NCI-H526 (cell line): ENCODE results near the gene FASTK.
"Not testable (repeated sequence)": the region's sequence is repeated elsewhere in the genome, so short reads cannot be mapped to it uniquely, and the experiment has no call there.

Experiments
- DNase-seq, 2 experiments: peaks; one replicate each; lab custom pipeline; 2025; lab: John Stamatoyannopoulos, UW

FASTK gene

DNA sequence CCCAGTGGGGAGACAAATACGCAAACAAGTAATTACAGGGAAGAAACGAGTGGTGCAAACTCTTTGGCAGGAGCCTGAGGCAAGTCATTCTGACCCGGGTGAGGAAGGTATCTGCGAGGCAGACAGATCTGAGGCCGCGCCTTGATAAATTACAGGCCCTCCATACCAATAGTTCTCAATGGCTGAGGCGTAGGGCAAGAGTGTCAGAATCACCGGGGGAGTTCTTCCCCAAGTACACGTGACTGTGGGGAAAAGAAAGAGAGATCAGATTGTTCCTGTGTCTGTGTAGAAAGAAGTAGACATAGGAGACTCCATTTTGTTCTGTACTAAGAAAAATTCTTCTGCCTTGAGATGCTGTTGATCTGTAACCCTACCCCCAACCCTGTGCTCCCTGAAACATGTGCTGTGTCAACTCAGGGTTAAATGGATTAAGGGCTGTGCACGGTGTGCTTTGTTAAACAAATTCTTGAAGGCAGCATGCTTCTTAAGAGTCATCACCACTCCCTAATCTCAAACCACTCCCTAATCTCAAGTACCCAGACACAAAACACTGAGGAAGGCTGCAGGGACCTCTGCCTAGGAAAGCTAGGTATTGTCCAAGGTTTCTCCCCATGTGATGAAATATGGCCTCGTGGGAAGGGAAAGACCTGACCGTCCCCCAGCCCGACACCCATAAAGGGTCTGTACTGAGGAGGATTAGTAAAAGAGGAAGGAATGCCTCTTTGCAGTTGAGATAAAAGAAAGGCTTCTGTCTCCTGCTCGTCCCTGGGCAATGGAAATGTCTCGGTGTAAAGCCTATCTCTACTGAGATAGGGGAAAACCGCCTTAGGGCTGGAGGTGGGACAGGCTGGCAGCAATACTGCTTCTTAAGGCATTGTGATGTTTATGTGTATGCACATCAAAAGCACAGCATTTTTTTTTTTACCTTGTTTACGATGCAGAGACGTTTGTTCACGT lies 53.6 kb downstream of the FASTK start:
- DNase-seq, result not testable (repeated sequence)
